ENCODE data around the gene RBM19.

GRCh38 chr12:113903381-113903863 is 62.7 kb downstream of the RBM19 start:
- TF ChIP-seq, protein P1, sequence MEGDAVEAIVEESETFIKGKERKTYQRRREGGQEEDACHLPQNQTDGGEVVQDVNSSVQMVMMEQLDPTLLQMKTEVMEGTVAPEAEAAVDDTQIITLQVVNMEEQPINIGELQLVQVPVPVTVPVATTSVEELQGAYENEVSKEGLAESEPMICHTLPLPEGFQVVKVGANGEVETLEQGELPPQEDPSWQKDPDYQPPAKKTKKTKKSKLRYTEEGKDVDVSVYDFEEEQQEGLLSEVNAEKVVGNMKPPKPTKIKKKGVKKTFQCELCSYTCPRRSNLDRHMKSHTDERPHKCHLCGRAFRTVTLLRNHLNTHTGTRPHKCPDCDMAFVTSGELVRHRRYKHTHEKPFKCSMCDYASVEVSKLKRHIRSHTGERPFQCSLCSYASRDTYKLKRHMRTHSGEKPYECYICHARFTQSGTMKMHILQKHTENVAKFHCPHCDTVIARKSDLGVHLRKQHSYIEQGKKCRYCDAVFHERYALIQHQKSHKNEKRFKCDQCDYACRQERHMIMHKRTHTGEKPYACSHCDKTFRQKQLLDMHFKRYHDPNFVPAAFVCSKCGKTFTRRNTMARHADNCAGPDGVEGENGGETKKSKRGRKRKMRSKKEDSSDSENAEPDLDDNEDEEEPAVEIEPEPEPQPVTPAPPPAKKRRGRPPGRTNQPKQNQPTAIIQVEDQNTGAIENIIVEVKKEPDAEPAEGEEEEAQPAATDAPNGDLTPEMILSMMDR (IDR thresholded peaks at IDR 0.05; ENCODE audit: low read depth, low read length, poor library complexity, severe bottlenecking): no peak
- TF ChIP-seq EZH2phosphoT487 (IDR thresholded peaks at IDR 0.05; ENCODE audit: borderline replicate concordance, low read length): no peak
